Spleen (tissue), 11 donors: ENCODE data around the gene DISC1. TPM values are rescaled to one million over a fixed set of nuclear protein-coding genes. Genes with fewer than 3 reads are reported as not detected.

Source experiments
- DNase-seq: peaks from one replicate; pipeline ENCODE4 v3.0.0-alpha.2; 2020
- H3K27ac ChIP-seq, 8 donors: fragments of 200-600 bp; sonication (generic) in 7 of 8; 1 replicate in 4 of 8; 2 replicates in 4 of 8; pipeline versions ENCODE4 v1.5.0 to v1.8.0; 2016 to 2021; ENCODE audit warnings: inconsistent platforms in 4 of 8, mild to moderate bottlenecking in 4 of 8, moderate library complexity in 1 of 8
- H3K27me3 ChIP-seq, 7 donors: fragments of 200-600 bp; sonication (generic) in 6 of 7; replicated peaks in 1 of 7; 1 replicate in 4 of 7; 2 replicates in 3 of 7; pipeline versions ENCODE4 v1.5.0 to v1.8.0; 2016 to 2021; ENCODE audit warnings: inconsistent platforms in 3 of 7, mild to moderate bottlenecking in 1 of 7
- H3K36me3 ChIP-seq, 6 donors: fragments of 200-600 bp; sonication (generic) in 5 of 6; 1 replicate in 4 of 6; 2 replicates in 2 of 6; pipeline versions ENCODE4 v1.5.0 to v1.8.0; 2016 to 2021; ENCODE audit warnings: inconsistent platforms in 2 of 6
- H3K4me1 ChIP-seq, 6 donors: fragments of 200-600 bp; sonication (generic) in 5 of 6; 1 replicate in 3 of 6; 2 replicates in 3 of 6; pipeline versions ENCODE4 v1.5.0 to v1.8.0; 2016 to 2021; ENCODE audit warnings: inconsistent platforms in 3 of 6
- H3K4me3 ChIP-seq, 8 donors: fragments of 200-600 bp; sonication (generic) in 7 of 8; 1 replicate in 4 of 8; 2 replicates in 4 of 8; pipeline versions ENCODE4 v1.5.0 to v1.8.0; 2016 to 2021; ENCODE audit warnings: inconsistent platforms in 4 of 8, mild to moderate bottlenecking in 4 of 8, moderate library complexity in 2 of 8
- H3K9me3 ChIP-seq, 8 donors: fragments of 200-600 bp; sonication (generic) in 7 of 8; 1 replicate in 4 of 8; 2 replicates in 4 of 8; pipeline versions ENCODE4 v1.5.0 to v1.8.0; 2016 to 2021; ENCODE audit warnings: inconsistent platforms in 4 of 8
- POLR2A ChIP-seq, 3 donors: fragments of 450-650 bp; IDR thresholded peaks; one replicate each; pipeline ENCODE4 v1.5.1; 2017; ENCODE audit warnings: antibody characterized with exemption in 3 of 3, mild to moderate bottlenecking in 1 of 3
- POLR2AphosphoS5 ChIP-seq, 3 donors: sonication (generic); formaldehyde crosslinking; IDR thresholded peaks; one replicate each; pipeline ENCODE4 v1.5.1; 2017; ENCODE audit warnings: antibody characterized with exemption in 3 of 3
- WGBS, 5 donors: extraction: QIAGEN DNeasy Blood & Tissue Kit in 3 of 5; methylation state at CpG; one replicate each; pipeline versions ENCODE4 v1.1.5 to v1.1.7; 2013 to 2018; 5-methylcytosine and 5-hydroxymethylcytosine counted together
- intact Hi-C: fragments of 100-400 bp; cut with DNase I; formaldehyde crosslinking; loops from one replicate; pipeline ENCODE4 v1.15.0; 2023; ENCODE audit warnings: low total_unique reads
- polyA plus RNA-seq, 3 donors: library from polyadenylated mRNA; stranded (reverse); fragments of 200-250 nt; gene quantifications; one replicate each; pipeline ENCODE4 v1.2.1, GENCODE V29; 2013
- total RNA-seq, 7 donors: library from RNA; depleted of rRNA in 3 of 7; stranded (reverse); fragments of >200 nt in 3 of 7; fragmentation: NEBNext Ultra II Directional in 4 of 7; extraction: Animal tissue kit (Norgen Biotek cat#: 25700) in 4 of 7; gene quantifications; one replicate each; pipeline versions ENCODE4 v1.1.0 to v1.2.1, GENCODE V29; 2016 to 2021
- TF ChIP-seq, protein P1 (sequence below), 11 experiments: fragments of 200-600 bp in 7 of 11; fragments of 450-650 bp in 4 of 11; sonication (generic) in 4 of 11; IDR thresholded peaks in 8 of 11; conservative IDR thresholded peaks in 3 of 11; 1 replicate in 7 of 11; 2 replicates in 4 of 11; pipeline versions ENCODE4 v1.4.0 to v1.8.0; 2016 to 2021; ENCODE audit warnings: antibody characterized with exemption in 11 of 11, inconsistent platforms in 4 of 11, mild to moderate bottlenecking in 1 of 11
- donor health status: healthy with polysubstance abuse.
- donor health status: DM: no; HTN: no; CAD: no; lungs with moderate emphysema.
- donor health status: DM: no; HTN: no; CAD: no.
- donor health status: Bipolar disorder and iron deficiency.
- donor health status: healthy.
- donor health status: DM: no; HTN: no; CAD: no.
- donor health status: DM: yes; HTN: yes; CAD: no.

The DISC1 gene
- total and polyA plus RNA-seq, 10 donors, result 0.89 to 36.4 (median 24.2) TPM

DNA sequence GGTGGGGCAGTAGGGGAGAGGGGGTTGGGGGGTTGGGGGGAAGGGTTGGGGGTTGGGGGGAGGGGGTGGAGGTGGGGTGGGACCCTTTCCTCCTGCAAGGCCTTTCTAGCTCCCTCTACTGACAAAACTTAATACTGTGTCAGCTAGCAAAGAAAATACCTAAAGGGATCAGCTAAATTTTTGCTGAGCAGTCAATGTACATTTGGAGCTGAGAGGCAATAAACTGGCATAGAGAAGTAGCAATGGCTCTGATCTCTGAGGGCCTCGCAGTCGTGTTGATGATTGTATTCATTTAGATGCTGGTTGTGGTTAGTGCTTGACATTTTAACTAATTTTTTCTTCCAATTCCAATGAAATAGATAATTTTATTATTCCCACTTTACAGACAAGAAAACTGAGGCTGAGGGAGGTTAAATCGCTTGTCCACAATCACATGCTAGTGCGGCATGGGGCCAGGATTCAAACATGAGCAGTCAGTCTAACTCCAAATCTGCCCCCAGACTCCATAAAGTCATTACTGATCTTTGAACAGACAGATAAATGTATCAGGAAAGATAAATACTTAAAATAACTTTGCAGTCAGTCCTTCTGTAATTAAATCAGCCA, 357.1 kb downstream of the DISC1 start:
- TF ChIP-seq POLR2AphosphoS5 (IDR thresholded peaks at IDR 0.05), result no peak
- TF ChIP-seq, protein P1, sequence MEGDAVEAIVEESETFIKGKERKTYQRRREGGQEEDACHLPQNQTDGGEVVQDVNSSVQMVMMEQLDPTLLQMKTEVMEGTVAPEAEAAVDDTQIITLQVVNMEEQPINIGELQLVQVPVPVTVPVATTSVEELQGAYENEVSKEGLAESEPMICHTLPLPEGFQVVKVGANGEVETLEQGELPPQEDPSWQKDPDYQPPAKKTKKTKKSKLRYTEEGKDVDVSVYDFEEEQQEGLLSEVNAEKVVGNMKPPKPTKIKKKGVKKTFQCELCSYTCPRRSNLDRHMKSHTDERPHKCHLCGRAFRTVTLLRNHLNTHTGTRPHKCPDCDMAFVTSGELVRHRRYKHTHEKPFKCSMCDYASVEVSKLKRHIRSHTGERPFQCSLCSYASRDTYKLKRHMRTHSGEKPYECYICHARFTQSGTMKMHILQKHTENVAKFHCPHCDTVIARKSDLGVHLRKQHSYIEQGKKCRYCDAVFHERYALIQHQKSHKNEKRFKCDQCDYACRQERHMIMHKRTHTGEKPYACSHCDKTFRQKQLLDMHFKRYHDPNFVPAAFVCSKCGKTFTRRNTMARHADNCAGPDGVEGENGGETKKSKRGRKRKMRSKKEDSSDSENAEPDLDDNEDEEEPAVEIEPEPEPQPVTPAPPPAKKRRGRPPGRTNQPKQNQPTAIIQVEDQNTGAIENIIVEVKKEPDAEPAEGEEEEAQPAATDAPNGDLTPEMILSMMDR (IDR thresholded peaks at IDR 0.05 in 8 of 11, conservative IDR thresholded peaks at IDR 0.05 in 3 of 11), result no peak
- no peak for TF ChIP-seq POLR2A (IDR thresholded peaks at IDR 0.05)
- H3K9me3 ChIP-seq, result no peaks in the 10 kb centered on the region
- no peaks in the 10 kb centered on the region for H3K4me1 ChIP-seq
- intact Hi-C loops, result no loop called here
- H3K27ac ChIP-seq, result no peak overlapping the region
- H3K4me3 ChIP-seq, result no peak overlapping the region
- DNase-seq, result no peak
- WGBS, 5 donors, result 94 to 97% (median 96%) methylated on average over 4 of the region's 4 CpGs
- H3K36me3 ChIP-seq, result no peaks in the 10 kb centered on the region
- no peaks in the 10 kb centered on the region for H3K27me3 ChIP-seq

DNA sequence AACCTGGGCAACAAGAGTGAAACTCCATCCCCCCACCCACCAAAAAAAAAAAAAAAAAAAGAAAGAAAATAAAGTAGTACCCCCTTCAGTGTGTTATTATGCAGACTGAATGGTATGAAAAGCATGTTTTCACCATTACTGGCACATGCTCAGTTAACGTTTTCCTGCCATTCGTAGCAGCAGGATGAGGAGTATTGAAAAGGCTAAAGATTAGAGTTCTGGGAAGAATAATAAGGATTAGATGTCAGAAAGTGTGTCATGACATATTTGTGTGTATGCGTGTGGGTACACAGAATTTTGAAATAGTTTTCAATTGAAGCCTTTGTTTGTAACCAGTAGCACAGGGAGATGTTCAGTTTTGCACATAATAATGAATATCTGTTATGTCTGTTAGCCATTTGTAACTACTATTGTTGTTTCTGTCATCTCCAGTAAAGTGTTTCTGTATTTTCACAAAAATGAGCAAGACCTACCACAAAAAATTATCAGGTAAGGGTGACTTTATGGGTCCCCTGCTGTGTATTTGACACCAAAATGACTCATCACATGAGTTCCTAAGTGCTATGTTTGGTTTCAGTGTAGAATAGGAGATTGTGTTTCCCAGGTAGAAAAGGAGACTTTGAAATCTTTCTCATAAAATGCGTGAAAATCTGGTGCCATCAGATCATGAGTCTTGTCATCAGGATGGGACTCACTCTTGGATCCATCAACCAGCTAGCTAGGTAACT, 358.9 kb downstream of the DISC1 start:
- no peaks in the 10 kb centered on the region for H3K27me3 ChIP-seq
- no peak for DNase-seq
- no peaks in the 10 kb centered on the region for H3K4me1 ChIP-seq
- no peaks in the 10 kb centered on the region for H3K36me3 ChIP-seq
- WGBS, 5 donors, result 88 to 98% (median 95%) methylated on average over 4 of the region's 4 CpGs
- no peak overlapping the region for H3K4me3 ChIP-seq
- TF ChIP-seq POLR2AphosphoS5 (IDR thresholded peaks at IDR 0.05) (no peak), POLR2A (IDR thresholded peaks at IDR 0.05) (no peak)
- TF ChIP-seq, protein P1 (IDR thresholded peaks at IDR 0.05 in 8 of 11, conservative IDR thresholded peaks at IDR 0.05 in 3 of 11), result no peak
- intact Hi-C loops, result no loop called here
- no peaks in the 10 kb centered on the region for H3K9me3 ChIP-seq
- H3K27ac ChIP-seq, result no peak overlapping the region

DNA sequence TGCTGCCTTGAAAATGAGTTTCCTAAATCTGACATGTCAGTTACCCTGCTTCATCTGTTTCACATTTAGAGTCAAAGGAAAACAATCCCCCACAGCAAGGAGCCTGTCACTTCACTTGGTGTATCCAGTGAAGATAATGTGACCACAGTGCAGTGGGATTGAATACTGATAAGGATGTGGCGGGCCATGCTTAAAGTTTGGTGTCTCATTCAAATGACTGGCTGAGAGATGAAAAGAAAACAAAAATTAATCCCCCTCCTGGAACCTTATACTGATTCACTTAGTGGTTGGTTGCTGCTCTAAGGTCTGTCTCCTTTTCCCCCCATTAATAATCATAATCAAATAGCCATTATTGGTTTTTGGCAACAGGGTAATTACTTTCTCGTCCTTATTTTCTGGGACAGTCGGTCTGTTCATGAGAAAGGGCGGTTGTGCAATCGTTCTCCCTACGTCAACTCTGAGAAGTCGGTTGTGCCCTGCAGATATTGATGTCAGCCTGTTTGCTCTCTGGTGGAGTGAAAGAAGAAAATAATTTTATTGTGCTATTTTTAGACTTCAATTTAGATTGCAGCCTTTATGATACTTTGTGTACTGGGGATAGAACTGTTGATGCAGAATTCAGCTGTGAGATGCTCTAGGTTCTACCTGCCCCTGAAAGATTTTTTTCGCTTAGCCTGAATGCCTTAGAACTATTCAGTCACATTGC, 360.2 kb downstream of the DISC1 start:
- TF ChIP-seq POLR2AphosphoS5 (IDR thresholded peaks at IDR 0.05), result no peak
- TF ChIP-seq, protein P1 (IDR thresholded peaks at IDR 0.05 in 8 of 11, conservative IDR thresholded peaks at IDR 0.05 in 3 of 11), result no peak
- TF ChIP-seq POLR2A (IDR thresholded peaks at IDR 0.05), result no peak
- 82 to 92% (median 87%) methylated on average over 8 of the region's 8 CpGs for WGBS, 5 donors
- Histone ChIP-seq H3K36me3 (no peaks in the 10 kb centered on the region), H3K4me1 (no peaks in the 10 kb centered on the region), H3K27me3 (no peaks in the 10 kb centered on the region), H3K9me3 (no peaks in the 10 kb centered on the region), H3K4me3 (no peak overlapping the region), H3K27ac (peak overlapping the region in 1 of 8 donors; percentile 38)
- no peak for DNase-seq
- intact Hi-C loops, result no loop called here

DNA sequence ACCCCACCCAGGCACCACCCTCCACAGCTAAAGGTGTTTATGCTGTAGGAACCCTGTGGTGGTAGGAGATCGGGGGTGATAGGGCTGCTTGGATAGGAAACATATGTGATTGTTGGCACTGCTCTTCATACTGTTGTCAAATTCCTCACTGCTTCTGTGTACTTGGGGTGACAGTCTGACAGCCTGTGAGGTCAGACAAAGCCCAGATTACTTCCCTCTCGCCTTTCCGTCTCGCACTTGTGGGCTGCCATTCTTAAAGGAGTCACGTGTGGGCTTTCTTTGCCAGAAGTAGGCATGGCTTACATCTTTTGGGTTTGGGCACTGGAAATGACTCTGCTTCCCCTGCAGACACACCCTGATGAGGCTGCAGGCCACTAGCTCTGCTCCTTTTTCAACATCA, 363.8 kb downstream of the DISC1 start:
- Histone ChIP-seq H3K4me1 (no peaks in the 10 kb centered on the region), H3K9me3 (no peaks in the 10 kb centered on the region), H3K27ac (peak overlapping the region in 1 of 8 donors; percentile 12), H3K4me3 (no peak overlapping the region), H3K36me3 (no peaks in the 10 kb centered on the region), H3K27me3 (no peaks in the 10 kb centered on the region)
- WGBS, 5 donors, result 45 to 75% (median 64%) methylated on average over 5 of the region's 5 CpGs
- TF ChIP-seq, protein P1 (IDR thresholded peaks at IDR 0.05 in 8 of 11, conservative IDR thresholded peaks at IDR 0.05 in 3 of 11), result no peak
- TF ChIP-seq POLR2AphosphoS5 (IDR thresholded peaks at IDR 0.05) (peak in 1 of 3 donors; percentile 19), POLR2A (IDR thresholded peaks at IDR 0.05) (no peak)
- DNase-seq, result no peak
- intact Hi-C loops, result no loop called here
